ENCODE measurements around the gene AARS2.

GRCh38 chr6:44339301-44339700 lies 26.2 kb upstream of the AARS2 start:
- TF ChIP-seq CTCF (IDR thresholded peaks at IDR 0.05) (no peak), POLR2A (IDR thresholded peaks at IDR 0.05) (no peak), POLR2AphosphoS5 (IDR thresholded peaks at IDR 0.05) (no peak), EP300 (IDR thresholded peaks at IDR 0.05) (no peak)
